Stimulated activated memory B cell treated with anti-CD40 and anti-IgM and Interleukin-4, amounts not matched to agents 10 μg/mL and 1 μg/mL and 100 μg/mL, for 72 hours (primary cell): Measurements from ENCODE around the gene WASF3.

Source experiments
- ATAC-seq: fragments of 150-1000 bp; cut with Tn5 transposase; 2 replicates; pipeline ENCODE4 v1.10.0; 2021
- H3K27ac Mint-ChIP-seq: one replicate; pipeline ENCODE4 v1.8.0; 2022; ENCODE audit warnings: mild to moderate bottlenecking, mixed read lengths
- H3K27me3 Mint-ChIP-seq: one replicate; pipeline ENCODE4 v1.8.0; 2022; ENCODE audit warnings: mixed read lengths
- H3K36me3 Mint-ChIP-seq: one replicate; pipeline ENCODE4 v1.8.0; 2022; ENCODE audit warnings: mixed read lengths
- H3K4me1 Mint-ChIP-seq: one replicate; pipeline ENCODE4 v1.8.0; 2022; ENCODE audit warnings: mixed read lengths
- H3K4me3 Mint-ChIP-seq: one replicate; pipeline ENCODE4 v1.8.0; 2022; ENCODE audit warnings: mild to moderate bottlenecking, moderate library complexity, mixed read lengths
- H3K9me3 Mint-ChIP-seq: one replicate; pipeline ENCODE4 v1.8.0; 2022; ENCODE audit warnings: mixed read lengths

WASF3 gene

DNA sequence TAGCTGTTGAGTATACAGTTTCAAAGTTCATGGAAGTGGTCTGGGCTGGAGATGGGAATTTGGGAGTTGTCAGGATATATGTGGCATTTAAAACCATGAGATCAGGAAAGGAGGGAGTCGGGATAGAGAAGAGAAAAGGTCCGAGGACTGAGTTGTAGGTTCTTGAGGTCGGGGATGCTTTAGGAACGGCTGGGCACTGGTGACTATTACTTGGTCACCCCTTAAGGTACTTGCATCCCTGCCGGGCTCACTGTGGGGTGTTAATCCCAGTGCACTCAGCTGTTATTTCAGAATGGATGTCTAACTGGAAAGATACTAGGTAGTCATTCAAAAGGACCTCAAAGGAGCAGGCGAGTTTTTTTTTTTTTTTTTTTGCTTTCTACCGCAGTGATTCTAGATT, 34.2 kb downstream of the WASF3 start:
- Mint-ChIP-seq H3K4me3 (no peak overlapping the region), H3K27ac (no peak overlapping the region), H3K36me3 (peaks cover 4% of the 10 kb centered on the region), H3K4me1 (no peaks in the 10 kb centered on the region), H3K9me3 (peaks cover 7% of the 10 kb centered on the region), H3K27me3 (peaks cover 21% of the 10 kb centered on the region)
- no peak for ATAC-seq

DNA sequence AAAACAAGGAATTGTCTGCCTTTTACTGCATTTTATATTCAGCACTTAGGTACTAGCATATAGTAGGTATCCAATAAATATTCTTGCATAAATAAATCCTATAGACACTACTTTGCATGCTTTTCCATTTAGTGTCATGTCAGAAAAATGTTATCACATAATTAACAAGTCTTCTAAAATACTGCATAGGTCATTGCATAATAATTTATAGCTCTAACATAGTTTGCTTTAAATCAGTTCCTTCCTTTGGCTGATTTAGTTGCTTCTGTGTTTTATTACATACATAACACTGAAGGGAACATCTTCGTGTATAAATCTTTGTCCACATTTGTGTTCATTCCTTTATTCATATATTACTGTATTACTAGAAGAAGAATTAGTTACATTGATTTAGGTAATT, 36.2 kb downstream of the WASF3 start:
- Mint-ChIP-seq H3K36me3 (peaks cover 4% of the 10 kb centered on the region), H3K4me1 (no peaks in the 10 kb centered on the region), H3K4me3 (no peak overlapping the region), H3K9me3 (peaks cover 10% of the 10 kb centered on the region), H3K27ac (no peak overlapping the region), H3K27me3 (peaks cover 27% of the 10 kb centered on the region)
- no peak for ATAC-seq

DNA sequence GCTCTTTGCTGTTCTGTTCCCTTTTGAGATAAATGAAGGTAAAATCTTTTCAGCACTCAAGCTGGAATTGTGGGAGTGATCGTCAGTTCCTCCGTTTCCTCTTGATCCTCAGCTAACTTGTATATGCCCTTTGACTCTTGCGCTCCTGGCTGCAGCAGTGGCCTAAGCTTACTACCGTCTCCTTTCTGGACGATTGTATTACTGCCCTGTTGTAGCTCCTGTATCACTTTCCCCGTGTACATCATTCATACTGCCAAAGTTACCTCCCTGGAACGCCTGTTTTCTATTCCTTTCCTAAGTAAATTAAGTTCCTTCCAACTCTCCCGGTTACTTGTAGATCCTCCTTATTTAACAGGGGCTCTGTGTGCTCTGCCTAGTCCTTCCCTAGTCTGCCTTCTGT, 36.9 kb downstream of the WASF3 start:
- H3K4me1 Mint-ChIP-seq = no peaks in the 10 kb centered on the region
- H3K4me3 Mint-ChIP-seq = no peak overlapping the region
- H3K9me3 Mint-ChIP-seq = peaks cover 10% of the 10 kb centered on the region
- peaks cover 27% of the 10 kb centered on the region for H3K27me3 Mint-ChIP-seq
- no peak for ATAC-seq
- no peak overlapping the region for H3K27ac Mint-ChIP-seq
- H3K36me3 Mint-ChIP-seq = peaks cover 4% of the 10 kb centered on the region

DNA sequence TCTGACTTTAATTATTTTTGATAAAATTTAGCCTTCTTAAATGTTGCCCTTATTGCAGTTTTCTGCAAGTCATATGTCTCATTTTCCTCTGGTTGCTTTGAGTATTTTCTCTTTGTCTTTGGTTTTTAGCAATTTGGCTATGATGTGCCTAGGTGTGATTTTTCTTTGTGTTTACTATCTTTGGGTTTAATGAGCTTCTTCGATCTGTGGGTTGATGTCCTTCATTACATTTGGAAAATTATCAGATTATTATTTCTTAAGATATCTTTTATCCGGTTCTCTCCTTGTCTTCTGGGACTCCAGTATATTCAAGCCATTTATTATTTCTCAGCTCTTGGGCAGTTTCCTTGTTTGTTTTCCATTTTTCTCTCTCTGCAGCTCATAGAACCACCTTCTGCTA, 39.0 kb downstream of the WASF3 start:
- no peak overlapping the region for H3K4me3 Mint-ChIP-seq
- peaks cover 10% of the 10 kb centered on the region for H3K9me3 Mint-ChIP-seq
- H3K36me3 Mint-ChIP-seq = peaks cover 4% of the 10 kb centered on the region
- ATAC-seq = no peak
- H3K27me3 Mint-ChIP-seq = peaks cover 15% of the 10 kb centered on the region
- H3K4me1 Mint-ChIP-seq = no peaks in the 10 kb centered on the region
- H3K27ac Mint-ChIP-seq = no peak overlapping the region

DNA sequence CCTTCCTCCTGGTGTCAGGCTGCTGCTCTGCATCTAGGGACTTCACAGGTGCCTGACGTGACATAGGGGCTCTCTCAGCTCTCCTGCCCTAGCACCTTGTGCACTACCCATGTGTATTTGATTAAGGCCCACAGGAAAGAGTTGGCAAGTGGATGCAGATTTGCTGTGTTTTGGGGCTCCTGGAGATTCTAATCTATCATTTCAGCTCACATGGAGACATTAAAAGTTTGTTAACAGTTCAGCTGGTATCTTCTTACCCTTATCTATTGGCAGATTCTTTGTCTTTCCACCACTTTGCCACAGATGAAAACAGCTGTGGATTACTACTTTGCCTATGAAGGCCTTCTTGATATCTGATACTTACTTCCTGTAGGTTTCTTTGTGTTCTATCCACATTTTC, 41.9 kb downstream of the WASF3 start:
- H3K9me3 Mint-ChIP-seq = peaks cover 10% of the 10 kb centered on the region
- peaks cover 4% of the 10 kb centered on the region for H3K36me3 Mint-ChIP-seq
- H3K27me3 Mint-ChIP-seq = peaks cover 17% of the 10 kb centered on the region
- H3K4me3 Mint-ChIP-seq = no peak overlapping the region
- no peak for ATAC-seq
- H3K4me1 Mint-ChIP-seq = peaks cover 6% of the 10 kb centered on the region
- no peak overlapping the region for H3K27ac Mint-ChIP-seq

DNA sequence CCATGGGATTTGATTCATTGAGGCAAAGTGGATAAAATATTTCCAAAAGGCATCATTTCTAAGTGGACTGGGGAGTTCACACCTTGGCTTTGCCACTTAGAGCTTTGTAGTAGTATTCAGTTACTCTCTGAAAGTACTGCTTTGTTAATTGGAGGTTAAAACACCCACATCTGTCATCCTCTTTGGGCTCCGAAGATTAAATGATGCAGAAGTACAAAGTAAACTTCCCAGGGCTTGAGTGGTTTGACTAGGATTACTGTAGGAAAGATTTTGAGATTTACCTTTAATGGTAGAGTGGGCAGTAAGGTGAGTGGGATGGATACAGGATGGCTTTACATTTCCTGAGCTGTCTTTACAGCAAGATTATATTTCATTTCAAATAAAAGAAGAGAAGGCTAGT, 42.4 kb downstream of the WASF3 start:
- no peak for ATAC-seq
- peaks cover 17% of the 10 kb centered on the region for H3K27me3 Mint-ChIP-seq
- H3K4me1 Mint-ChIP-seq = peaks cover 6% of the 10 kb centered on the region
- peaks cover 10% of the 10 kb centered on the region for H3K9me3 Mint-ChIP-seq
- no peak overlapping the region for H3K4me3 Mint-ChIP-seq
- peaks cover 4% of the 10 kb centered on the region for H3K36me3 Mint-ChIP-seq
- H3K27ac Mint-ChIP-seq = no peak overlapping the region

DNA sequence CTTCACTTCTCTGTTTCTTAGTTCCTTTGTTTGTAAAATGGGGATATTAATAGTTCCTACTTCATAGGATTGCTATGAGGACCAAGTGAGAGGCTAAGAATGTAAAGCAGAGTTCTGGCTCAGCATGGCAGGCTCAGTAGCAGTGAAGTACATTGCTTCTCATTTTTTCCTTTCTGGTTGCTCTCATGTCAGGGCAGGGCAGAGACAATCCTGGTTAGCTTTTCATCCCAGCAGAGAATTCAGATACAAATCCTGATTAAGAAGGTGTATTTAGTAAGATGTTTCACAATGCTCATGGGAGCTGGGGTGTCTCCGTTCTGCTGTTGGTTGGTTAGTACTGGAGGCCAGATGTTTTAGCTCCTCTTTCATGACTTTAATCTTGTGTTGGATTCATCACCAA, 42.9 kb downstream of the WASF3 start:
- peaks cover 10% of the 10 kb centered on the region for H3K9me3 Mint-ChIP-seq
- peaks cover 6% of the 10 kb centered on the region for H3K4me1 Mint-ChIP-seq
- H3K27me3 Mint-ChIP-seq = peaks cover 17% of the 10 kb centered on the region
- ATAC-seq = no peak
- H3K27ac Mint-ChIP-seq = no peak overlapping the region
- no peak overlapping the region for H3K4me3 Mint-ChIP-seq
- H3K36me3 Mint-ChIP-seq = peaks cover 4% of the 10 kb centered on the region

DNA sequence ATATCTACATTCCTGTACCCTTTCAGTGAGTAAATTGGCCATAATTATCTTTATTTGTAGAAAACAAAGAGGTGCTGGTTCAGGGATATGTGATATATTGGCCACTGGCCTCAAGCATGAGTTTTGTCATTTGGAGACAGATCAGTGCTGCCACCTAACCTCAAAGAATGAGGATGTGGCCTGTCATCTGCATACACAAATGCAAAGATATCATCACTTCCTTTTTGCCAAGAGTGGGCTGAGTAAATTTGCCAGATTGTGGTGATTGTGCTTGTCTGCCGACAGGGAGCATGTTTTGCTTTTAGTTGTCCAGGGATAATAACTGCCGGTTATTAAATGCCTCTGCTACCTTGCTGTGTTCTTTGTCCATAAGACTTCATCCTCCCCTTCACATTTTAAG, 44.2 kb downstream of the WASF3 start:
- H3K4me3 Mint-ChIP-seq = no peak overlapping the region
- H3K27ac Mint-ChIP-seq = no peak overlapping the region
- peaks cover 6% of the 10 kb centered on the region for H3K4me1 Mint-ChIP-seq
- peaks cover 13% of the 10 kb centered on the region for H3K27me3 Mint-ChIP-seq
- ATAC-seq = peak; percentile 80
- H3K36me3 Mint-ChIP-seq = peaks cover under 1% of the 10 kb centered on the region
- peaks cover 3% of the 10 kb centered on the region for H3K9me3 Mint-ChIP-seq

DNA sequence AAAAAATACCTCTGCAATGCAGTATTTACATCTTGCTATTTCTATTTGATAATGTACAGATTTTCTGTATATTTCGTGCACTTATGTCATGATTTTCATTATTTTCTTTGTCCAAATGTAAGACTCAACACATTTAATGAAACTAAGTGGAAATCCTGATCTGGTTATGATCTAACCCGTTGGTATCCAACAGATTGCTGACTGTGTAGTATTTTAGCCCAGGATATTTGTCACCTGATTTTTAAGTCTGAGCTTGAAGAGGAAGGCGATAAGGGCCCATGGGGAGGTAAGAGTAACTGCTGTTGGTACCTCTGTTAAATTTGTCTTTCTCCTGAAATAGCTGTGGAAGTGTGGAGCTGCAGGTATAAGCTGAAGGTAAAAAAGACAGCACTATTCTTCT, 45.3 kb downstream of the WASF3 start:
- no peaks in the 10 kb centered on the region for H3K36me3 Mint-ChIP-seq
- no peak overlapping the region for H3K27ac Mint-ChIP-seq
- H3K27me3 Mint-ChIP-seq = peaks cover 6% of the 10 kb centered on the region
- ATAC-seq = no peak
- no peak overlapping the region for H3K4me3 Mint-ChIP-seq
- no peaks in the 10 kb centered on the region for H3K9me3 Mint-ChIP-seq
- H3K4me1 Mint-ChIP-seq = peaks cover 6% of the 10 kb centered on the region

DNA sequence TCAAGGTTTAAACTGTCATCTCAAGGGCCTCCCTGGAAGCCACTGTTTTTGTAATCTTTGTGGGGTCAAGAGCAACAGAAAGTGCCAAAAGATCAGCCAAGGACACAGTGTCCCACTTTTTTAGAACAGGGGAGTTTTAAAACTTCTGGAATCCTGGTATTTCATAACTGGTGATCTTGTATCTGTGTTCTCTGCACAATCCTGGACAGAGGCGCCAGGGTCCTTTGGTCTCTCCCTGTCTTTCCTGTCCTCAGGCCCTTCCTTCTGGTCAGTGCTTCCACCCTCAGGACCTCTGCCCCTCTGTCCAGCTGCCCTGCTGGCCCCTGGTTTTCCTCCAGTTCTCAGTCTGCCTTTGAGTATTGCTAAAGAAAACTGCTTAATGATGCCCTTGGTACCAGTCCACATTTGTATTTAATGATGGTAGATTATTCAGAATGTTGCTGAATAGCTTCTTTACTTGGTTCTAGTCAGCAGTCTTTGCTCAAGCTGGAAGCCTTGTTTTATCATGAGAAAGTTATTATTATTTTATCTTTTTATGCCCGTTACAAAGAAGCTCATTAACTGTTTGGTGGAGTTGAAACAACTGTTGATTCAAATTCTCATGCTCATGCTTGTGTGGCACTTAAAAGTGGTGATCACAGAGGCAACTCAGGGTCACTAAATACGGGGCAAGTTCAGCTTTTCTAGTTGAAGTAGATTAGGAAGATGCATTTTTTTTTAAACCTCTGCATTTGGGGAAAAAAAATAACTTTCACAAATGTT, 47.5 kb downstream of the WASF3 start:
- Mint-ChIP-seq H3K9me3 (no peaks in the 10 kb centered on the region), H3K27me3 (peaks cover 8% of the 10 kb centered on the region), H3K4me1 (peaks cover 6% of the 10 kb centered on the region), H3K4me3 (no peak overlapping the region), H3K27ac (no peak overlapping the region), H3K36me3 (no peaks in the 10 kb centered on the region)
- ATAC-seq = no peak

DNA sequence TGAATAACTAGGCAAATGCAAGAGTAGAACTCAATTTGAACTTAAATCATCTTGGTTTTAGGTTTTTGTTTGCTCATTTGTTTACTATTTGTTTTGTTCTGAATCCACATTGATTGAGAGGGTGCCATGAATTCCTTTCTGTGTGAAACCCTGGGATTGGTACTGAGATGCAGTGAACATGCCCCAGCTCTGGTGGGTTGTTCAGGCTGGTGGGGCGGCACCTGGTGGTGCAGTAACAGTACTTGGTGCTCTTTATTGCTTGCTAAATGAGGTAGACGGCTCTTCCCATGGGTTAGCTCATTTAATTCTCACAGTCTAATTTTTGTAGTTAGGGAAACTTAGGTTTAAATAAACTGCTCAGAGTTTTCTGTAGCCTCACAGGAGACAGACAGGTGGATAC, 48.4 kb downstream of the WASF3 start:
- Mint-ChIP-seq H3K4me1 (peaks cover 6% of the 10 kb centered on the region), H3K27ac (no peak overlapping the region), H3K27me3 (peaks cover 16% of the 10 kb centered on the region), H3K36me3 (no peaks in the 10 kb centered on the region), H3K4me3 (no peak overlapping the region), H3K9me3 (no peaks in the 10 kb centered on the region)
- ATAC-seq = no peak

DNA sequence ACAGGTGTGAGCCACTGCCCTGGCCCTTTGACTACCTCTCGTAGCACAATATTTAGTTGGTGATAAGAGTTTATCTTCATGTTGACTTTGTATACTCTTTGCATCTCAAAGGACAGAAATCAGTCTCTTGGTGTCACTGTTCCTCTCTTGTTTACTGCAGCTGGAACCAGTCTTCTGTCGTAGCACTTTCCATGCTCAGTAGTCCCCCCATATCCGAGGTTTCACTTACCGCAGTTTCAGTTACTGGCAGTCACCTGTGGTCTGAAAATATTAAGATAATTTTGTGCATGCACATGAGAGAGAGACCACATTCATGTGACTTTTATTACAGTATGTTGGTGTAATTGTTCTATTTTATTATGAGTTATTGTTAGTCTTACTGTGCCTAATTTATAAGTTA, 49.1 kb downstream of the WASF3 start:
- H3K27me3 Mint-ChIP-seq = peaks cover 17% of the 10 kb centered on the region
- H3K9me3 Mint-ChIP-seq = no peaks in the 10 kb centered on the region
- no peak overlapping the region for H3K4me3 Mint-ChIP-seq
- H3K36me3 Mint-ChIP-seq = no peaks in the 10 kb centered on the region
- H3K27ac Mint-ChIP-seq = no peak overlapping the region
- H3K4me1 Mint-ChIP-seq = peaks cover 6% of the 10 kb centered on the region
- no peak for ATAC-seq

DNA sequence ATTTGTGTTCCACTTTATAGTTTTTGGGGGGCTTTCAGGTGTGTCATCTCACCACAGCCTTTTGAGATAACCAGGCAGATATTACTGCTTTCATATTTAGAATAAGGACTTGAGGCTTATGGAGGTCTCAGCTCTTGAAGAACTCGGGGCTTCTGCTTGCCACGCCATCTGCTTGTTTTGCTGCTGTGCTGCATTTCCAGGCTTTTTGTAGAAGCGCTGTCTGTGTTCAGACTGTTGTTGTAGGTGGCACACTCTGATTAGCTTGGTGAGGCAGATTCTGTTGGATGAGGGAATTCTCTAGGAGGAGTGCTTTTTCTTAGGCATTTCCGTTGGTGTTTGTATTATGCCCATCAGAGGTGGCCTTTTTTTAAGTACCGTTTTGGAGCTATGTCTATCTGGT, 57.2 kb downstream of the WASF3 start:
- Mint-ChIP-seq H3K4me3 (no peak overlapping the region), H3K27ac (no peak overlapping the region), H3K9me3 (no peaks in the 10 kb centered on the region), H3K4me1 (no peaks in the 10 kb centered on the region), H3K36me3 (no peaks in the 10 kb centered on the region), H3K27me3 (peaks cover 26% of the 10 kb centered on the region)
- no peak for ATAC-seq

DNA sequence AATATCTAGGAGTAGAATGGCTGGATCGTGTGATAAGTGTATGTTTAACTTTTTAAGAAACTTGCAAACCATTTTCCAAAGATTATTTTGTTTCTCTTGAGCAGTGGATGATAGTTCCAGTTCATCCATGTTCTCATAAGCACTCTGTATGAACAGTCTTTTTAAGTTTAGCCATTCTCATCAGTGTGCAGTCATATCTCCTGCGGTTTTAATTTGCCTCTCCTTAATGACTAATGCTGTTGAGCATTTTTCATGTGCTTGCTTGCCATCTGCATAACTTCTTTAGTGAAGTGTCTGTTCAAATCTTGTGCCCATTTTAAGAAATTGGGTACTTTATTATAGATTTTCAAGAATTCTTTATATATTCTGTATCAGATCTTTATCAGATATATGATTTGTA, 58.6 kb downstream of the WASF3 start:
- Mint-ChIP-seq H3K27me3 (peaks cover 17% of the 10 kb centered on the region), H3K27ac (no peak overlapping the region), H3K36me3 (no peaks in the 10 kb centered on the region), H3K4me3 (no peak overlapping the region), H3K4me1 (no peaks in the 10 kb centered on the region), H3K9me3 (no peaks in the 10 kb centered on the region)
- ATAC-seq = no peak

DNA sequence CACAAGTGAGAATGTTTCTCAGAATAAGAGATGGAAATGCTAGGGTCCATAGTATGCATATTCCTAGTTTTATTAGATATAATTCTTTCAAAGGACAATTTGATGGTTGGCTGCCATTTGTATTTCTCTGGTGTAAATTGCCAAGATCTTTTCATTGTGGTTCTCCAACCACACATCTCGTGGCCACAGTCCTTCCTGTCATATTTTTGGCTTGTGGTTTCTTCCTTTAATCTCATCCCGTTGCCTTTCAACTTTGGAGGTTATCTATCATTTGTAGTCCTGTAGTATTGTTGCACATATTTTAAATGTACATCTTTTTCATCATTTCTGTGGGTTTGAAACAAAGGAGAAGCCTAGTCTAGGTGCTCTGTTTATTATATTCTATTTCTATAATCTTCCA, 61.2 kb downstream of the WASF3 start:
- Mint-ChIP-seq H3K9me3 (peaks cover 2% of the 10 kb centered on the region), H3K4me3 (no peak overlapping the region), H3K27ac (no peak overlapping the region), H3K4me1 (no peaks in the 10 kb centered on the region), H3K36me3 (no peaks in the 10 kb centered on the region), H3K27me3 (peaks cover 9% of the 10 kb centered on the region)
- no peak for ATAC-seq

DNA sequence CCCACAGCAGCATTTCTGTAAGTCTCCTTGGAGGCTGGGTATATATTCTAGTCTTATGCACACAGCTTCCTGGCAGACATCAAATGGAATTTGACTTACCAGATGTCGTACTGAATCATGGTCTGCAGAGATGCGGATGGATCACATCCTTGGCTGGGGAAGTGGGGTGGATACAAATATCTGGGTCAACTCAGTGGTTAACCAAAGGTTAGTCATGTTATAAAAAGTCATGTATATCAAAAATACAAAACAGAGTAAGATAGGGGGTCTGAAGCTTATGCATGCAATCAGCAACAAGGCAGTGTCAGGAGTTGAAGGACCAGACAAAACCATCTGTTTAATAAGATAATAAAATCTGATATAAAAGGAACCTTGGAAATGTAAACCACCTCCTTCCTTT, 61.9 kb downstream of the WASF3 start:
- ATAC-seq = no peak
- H3K9me3 Mint-ChIP-seq = peaks cover 9% of the 10 kb centered on the region
- H3K27ac Mint-ChIP-seq = no peak overlapping the region
- no peak overlapping the region for H3K4me3 Mint-ChIP-seq
- no peaks in the 10 kb centered on the region for H3K4me1 Mint-ChIP-seq
- peaks cover 4% of the 10 kb centered on the region for H3K36me3 Mint-ChIP-seq
- peaks cover 9% of the 10 kb centered on the region for H3K27me3 Mint-ChIP-seq
